ENCODE data around the gene PALLD. TPM values are rescaled to one million over a fixed set of nuclear protein-coding genes. Genes with fewer than 3 reads are reported as not detected.

PALLD gene
- total RNA-seq, 4 donors from 2014 or later, result 266 to 761 (median 441) TPM

GRCh38 chr4:168782439-168782838 is 285.6 kb downstream of the PALLD start:
- TF ChIP-seq CTCF (IDR thresholded peaks at IDR 0.05), result no peak
- TF ChIP-seq POLR2A (IDR thresholded peaks at IDR 0.05), result no peak
- no peak for DNase-seq
- H3K27ac ChIP-seq, result no peak overlapping the region
- no peak overlapping the region for H3K4me3 ChIP-seq
- no peaks in the 10 kb centered on the region for H3K27me3 ChIP-seq
- H3K9me3 ChIP-seq, result no peaks in the 10 kb centered on the region
- H3K36me3 ChIP-seq, result no peaks in the 10 kb centered on the region
- H3K4me1 ChIP-seq, result no peaks in the 10 kb centered on the region
- intact Hi-C loops (cut with DNase I; ENCODE audit: low total_unique reads), result no loop called here

- Histone ChIP-seq H3K27ac (peak overlapping the region; percentile 15 to 28), H3K27me3 (no peaks in the 10 kb centered on the region), H3K9me3 (no peaks in the 10 kb centered on the region), H3K4me1 (no peaks in the 10 kb centered on the region), H3K36me3 (no peaks in the 10 kb centered on the region), H3K4me3 (no peak overlapping the region)
- TF ChIP-seq POLR2A (IDR thresholded peaks at IDR 0.05) (no peak), CTCF (IDR thresholded peaks at IDR 0.05) (no peak)
- intact Hi-C loops (cut with DNase I; ENCODE audit: low total_unique reads), result no loop called here
- DNase-seq, result no peak
Observed at GRCh38 chr4:168784786-168785461, 288.1 kb downstream of the PALLD start.

GRCh38 chr4:168787334-168787733 is 290.5 kb downstream of the PALLD start:
- TF ChIP-seq POLR2A (IDR thresholded peaks at IDR 0.05) (no peak), CTCF (IDR thresholded peaks at IDR 0.05) (no peak)
- no peak for DNase-seq
- intact Hi-C loops (cut with DNase I; ENCODE audit: low total_unique reads), result no loop called here
- Histone ChIP-seq H3K27ac (peak overlapping the region; percentile 72 to 76), H3K4me3 (no peak overlapping the region), H3K27me3 (no peaks in the 10 kb centered on the region), H3K36me3 (no peaks in the 10 kb centered on the region), H3K4me1 (no peaks in the 10 kb centered on the region), H3K9me3 (no peaks in the 10 kb centered on the region)

DNA sequence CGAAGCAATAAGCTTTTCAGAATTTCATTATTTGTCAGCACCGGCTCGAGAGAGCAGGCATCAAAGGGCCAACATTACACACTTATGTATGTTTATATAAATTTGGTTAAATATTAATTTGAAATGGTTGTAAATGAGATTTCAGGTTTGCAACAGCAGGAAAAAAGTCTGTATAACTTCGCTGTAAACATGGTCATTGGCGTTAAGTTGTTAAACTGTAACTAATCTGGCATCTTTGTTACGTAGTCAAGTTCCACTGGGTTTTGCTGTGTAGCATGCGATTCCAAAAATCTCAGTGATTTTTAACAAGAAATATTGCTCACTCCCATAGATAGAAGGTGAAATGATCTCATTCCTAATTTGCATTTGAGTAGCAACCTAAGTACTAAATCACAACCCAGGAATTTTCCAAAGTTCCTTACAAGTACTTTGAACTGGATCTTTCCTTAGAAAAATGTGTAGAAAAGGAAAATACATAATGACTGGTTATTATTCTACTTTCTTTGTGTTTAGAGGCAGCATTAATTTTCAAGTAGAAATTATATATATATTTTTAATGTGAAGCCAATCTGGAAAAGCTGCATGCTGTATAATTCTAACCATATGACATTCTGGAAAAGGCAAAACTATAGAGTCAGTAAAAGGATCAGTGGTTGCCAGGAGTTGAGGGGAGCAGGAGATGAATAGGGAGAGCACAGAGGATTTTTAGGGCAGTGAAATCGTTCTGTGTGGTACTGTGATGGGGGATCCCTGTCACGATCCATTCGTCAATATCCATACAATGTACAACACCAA is 291.1 kb downstream of the PALLD start:
- no peak for TF ChIP-seq CTCF (IDR thresholded peaks at IDR 0.05)
- no peak for TF ChIP-seq POLR2A (IDR thresholded peaks at IDR 0.05)
- Histone ChIP-seq H3K36me3 (no peaks in the 10 kb centered on the region), H3K27me3 (no peaks in the 10 kb centered on the region), H3K4me1 (no peaks in the 10 kb centered on the region), H3K4me3 (no peak overlapping the region), H3K27ac (peak overlapping the region; percentile 72 to 76), H3K9me3 (no peaks in the 10 kb centered on the region)
- no peak for DNase-seq
- intact Hi-C loops (cut with DNase I; ENCODE audit: low total_unique reads), result no loop called here

DNA sequence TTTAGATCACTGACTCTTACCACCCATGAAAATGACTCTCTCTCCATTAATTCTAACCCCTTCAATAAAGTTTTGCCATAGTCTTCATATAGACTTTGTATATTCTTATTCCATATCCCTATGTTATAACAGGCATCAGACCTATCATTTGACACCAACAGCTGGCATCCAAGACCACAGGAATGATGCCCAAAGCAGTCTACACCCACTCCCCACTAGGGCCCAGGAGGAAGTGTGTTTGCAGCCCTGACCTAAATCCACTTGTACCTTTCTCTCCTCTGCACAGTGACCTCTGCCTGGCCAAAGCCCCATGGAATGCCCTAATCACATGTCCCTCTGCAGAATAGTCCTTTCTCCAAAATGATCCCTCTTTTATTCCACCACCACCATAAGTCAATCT is 294.0 kb downstream of the PALLD start:
- H3K9me3 ChIP-seq, result no peaks in the 10 kb centered on the region
- H3K4me3 ChIP-seq, result no peak overlapping the region
- no peaks in the 10 kb centered on the region for H3K27me3 ChIP-seq
- no peaks in the 10 kb centered on the region for H3K36me3 ChIP-seq
- TF ChIP-seq CTCF (IDR thresholded peaks at IDR 0.05) (no peak), POLR2A (IDR thresholded peaks at IDR 0.05) (no peak)
- H3K27ac ChIP-seq, result peak overlapping the region; percentile 10 to 66
- intact Hi-C loops (cut with DNase I; ENCODE audit: low total_unique reads), result no loop called here
- H3K4me1 ChIP-seq, result no peaks in the 10 kb centered on the region
- DNase-seq, result no peak
